Left forelimb (tissue), 1 donor: ENCODE measurements around the gene TTLL4.
"Not testable (repeated sequence)": the region's sequence is repeated elsewhere in the genome, so short reads cannot be mapped to it uniquely, and the experiment has no call there.

Source experiments
- DNase-seq: peaks from one replicate; pipeline ENCODE4 v3.0.0-alpha.2; 2018; ENCODE audit warnings: low spot score

The TTLL4 gene

GRCh38 chr2:218710687-218711549 lies at the start of gene TTLL4:
TTLL4 (plus strand) TSS chr2:218710835; CDS start chr2:218737677, 26,842 bp downstream.
- peak; percentile 98 for DNase-seq

- no peak for DNase-seq
Measured at GRCh38 chr2:218662377-218662776, 48.3 kb upstream of the TTLL4 start.

GRCh38 chr2:218662827-218663226 lies 47.8 kb upstream of the TTLL4 start:
- DNase-seq, result no peak

GRCh38 chr2:218663901-218664300 lies 46.7 kb upstream of the TTLL4 start:
- no peak for DNase-seq

- DNase-seq, result no peak
Measured at GRCh38 chr2:218664653-218665052, 46.0 kb upstream of the TTLL4 start.

GRCh38 chr2:218671097-218671653 lies 39.5 kb upstream of the TTLL4 start:
- DNase-seq, result no peak

GRCh38 chr2:218671654-218672566 lies 38.7 kb upstream of the TTLL4 start, which contains the start of the genes RNF25 and STK36:
RNF25 (minus strand) TSS chr2:218672002; CDS start chr2:218671970, 32 bp downstream.
STK36 (plus strand) TSS chr2:218672086; CDS start chr2:218672830, 744 bp downstream.
- DNase-seq, result peak; percentile 92

GRCh38 chr2:218679119-218679518 lies 31.5 kb upstream of the TTLL4 start:
- no peak for DNase-seq

GRCh38 chr2:218680061-218680460 lies 30.6 kb upstream of the TTLL4 start:
- no peak for DNase-seq

- not testable (repeated sequence) for DNase-seq
Measured at GRCh38 chr2:218687400-218688060, 23.1 kb upstream of the TTLL4 start.

GRCh38 chr2:218691234-218691633 lies 19.4 kb upstream of the TTLL4 start:
- DNase-seq, result no peak

- DNase-seq, result no peak
Measured at GRCh38 chr2:218694405-218695145, 16.1 kb upstream of the TTLL4 start.

GRCh38 chr2:218698885-218699284 lies 11.8 kb upstream of the TTLL4 start:
- DNase-seq, result no peak

GRCh38 chr2:218701806-218702205 lies 8.8 kb upstream of the TTLL4 start:
- no peak for DNase-seq

- no peak for DNase-seq
Measured at GRCh38 chr2:218703341-218703740, 7.3 kb upstream of the TTLL4 start.

GRCh38 chr2:218708086-218708485 lies 2.5 kb upstream of the TTLL4 start:
- no peak for DNase-seq

GRCh38 chr2:218709908-218710307 lies 727 bp upstream of the TTLL4 start:
- DNase-seq, result no peak

- no peak for DNase-seq
Measured at GRCh38 chr2:218710334-218710686, 325 bp upstream of the TTLL4 start.

- DNase-seq, result no peak
Measured at GRCh38 chr2:218711550-218711929, 905 bp downstream of the TTLL4 start.

- no peak for DNase-seq
Measured at GRCh38 chr2:218713922-218714321, 3.3 kb downstream of the TTLL4 start.

GRCh38 chr2:218716070-218716469 lies 5.4 kb downstream of the TTLL4 start:
- DNase-seq, result no peak
